GM12878 (cell line): Measurements from ENCODE around the gene IFI27L1.

Experiments used
- CTCF ChIP-seq, 3 experiments: IDR thresholded peaks in 2 of 3; conservative IDR thresholded peaks in 1 of 3; 2 replicates each; pipeline ENCODE4 v1.5.1; 2011; ENCODE audit warnings: low read depth in 3 of 3, low read length in 3 of 3, mild to moderate bottlenecking in 3 of 3, control low read depth in 2 of 3, moderate library complexity in 2 of 3, inconsistent platforms in 1 of 3, mixed read lengths in 1 of 3; ENCODE audit not compliant: control insufficient read depth in 2 of 3, insufficient read depth in 1 of 3; ENCODE audit errors: extremely low read depth in 1 of 3
- ELK1 ChIP-seq: IDR thresholded peaks from 2 replicates; pipeline ENCODE4 v1.6.1; 2012; ENCODE audit warnings: low read depth, low read length, improper control_type of control experiment
- EP300 ChIP-seq, 2 experiments: fragments of 150-350 bp in 1 of 2; IDR thresholded peaks; 2 replicates each; pipeline ENCODE4 v1.6.1; 2011 to 2012; ENCODE audit warnings: low read depth in 2 of 2, low read length in 2 of 2, borderline replicate concordance in 1 of 2, improper control_type of control experiment in 1 of 2, inconsistent platforms in 1 of 2; ENCODE audit not compliant: control insufficient read depth in 1 of 2
- GABPA ChIP-seq: IDR thresholded peaks from 2 replicates; pipeline ENCODE4 v1.6.1; 2014; ENCODE audit warnings: antibody characterized with exemption, low read depth, mild to moderate bottlenecking, inconsistent platforms
- KDM1A ChIP-seq: fragments of 200-600 bp; sonication (generic); IDR thresholded peaks from 2 replicates; pipeline ENCODE4 v1.6.1; 2016; ENCODE audit warnings: borderline replicate concordance
- MEF2A ChIP-seq: IDR thresholded peaks from 2 replicates; pipeline ENCODE4 v1.6.1; 2011; ENCODE audit warnings: low read depth, mild to moderate bottlenecking, low read length, moderate library complexity; ENCODE audit not compliant: insufficient read depth
- POLR2AphosphoS5 ChIP-seq: IDR thresholded peaks from 2 replicates; pipeline ENCODE4 v1.6.1; 2011; ENCODE audit warnings: mild to moderate bottlenecking, low read length, inconsistent platforms
- SUPT20H ChIP-seq: IDR thresholded peaks from 2 replicates; pipeline ENCODE4 v1.6.1; 2011; ENCODE audit warnings: low read depth, mild to moderate bottlenecking, low read length, moderate library complexity, borderline replicate concordance; ENCODE audit not compliant: control insufficient read depth

- no peak for TF ChIP-seq ELK1
- no peak for TF ChIP-seq CTCF (IDR thresholded peaks at IDR 0.05 in 2 of 3, conservative IDR thresholded peaks at IDR 0.05 in 1 of 3; ENCODE audit: control insufficient read depth in 2 of 3, extremely low read depth in 1 of 3, insufficient read depth in 1 of 3, low read depth in 3 of 3, low read length in 3 of 3)
- no peak for TF ChIP-seq SUPT20H
- no peak for TF ChIP-seq GABPA
- TF ChIP-seq POLR2AphosphoS5 = no peak
- no peak for TF ChIP-seq EP300 (IDR thresholded peaks at IDR 0.05; ENCODE audit: borderline replicate concordance in 1 of 2, control insufficient read depth in 1 of 2, low read depth in 2 of 2, low read length in 2 of 2)
- TF ChIP-seq KDM1A = no peak
- no peak for TF ChIP-seq MEF2A
Observed at GRCh38 chr14:94038921-94039629, 42.0 kb upstream of the IFI27L1 start.
